K562 (cell line): Measurements from ENCODE around the gene SRC.

Experiments used
- CTBP1 ChIP-seq: fragments of 450-650 bp; IDR thresholded peaks from 2 replicates; pipeline ENCODE4 v1.6.1; 2016; ENCODE audit warnings: borderline replicate concordance
- E2F3 ChIP-seq: fragments of 250-450 bp; sonication (Bioruptor Pico); IDR thresholded peaks from 2 replicates; pipeline ENCODE4 v1.4.0; 2020; ENCODE audit warnings: mild to moderate bottlenecking
- FOXM1 ChIP-seq, 2 experiments: fragments of 450-650 bp in 1 of 2; sonication (generic) in 1 of 2; formaldehyde crosslinking in 1 of 2; IDR thresholded peaks; 2 replicates each; pipeline versions ENCODE4 v1.6.1 to v1.9.0; 2017 to 2022; ENCODE audit warnings: low read depth in 2 of 2, mild to moderate bottlenecking in 2 of 2, missing genetic modification reagents in 1 of 2, moderate library complexity in 1 of 2
- POLR2A ChIP-seq: fragments of 450-650 bp; conservative IDR thresholded peaks from 2 replicates; pipeline ENCODE4 v1.6.1; 2016
- RBM14 ChIP-seq: fragments of 200-400 bp; formaldehyde crosslinking; IDR thresholded peaks from 2 replicates; pipeline ENCODE4 v1.6.1; 2018; ENCODE audit warnings: low read depth, mild to moderate bottlenecking, low read length, moderate library complexity, borderline replicate concordance; ENCODE audit not compliant: insufficient read depth
- SMARCC2 ChIP-seq: fragments of 450-650 bp; IDR thresholded peaks from 2 replicates; pipeline ENCODE4 v1.6.1; 2017; ENCODE audit warnings: antibody characterized with exemption, moderate library complexity, mild to moderate bottlenecking, low read depth
- YY1 ChIP-seq, 3 experiments: IDR thresholded peaks; 2 replicates each; pipeline ENCODE4 v1.6.1; 2011; ENCODE audit warnings: low read length in 2 of 3, mild to moderate bottlenecking in 2 of 3, moderate library complexity in 2 of 3, borderline replicate concordance in 1 of 3, control low read depth in 1 of 3, low read depth in 1 of 3; ENCODE audit not compliant: insufficient read depth in 3 of 3, insufficient replicate concordance in 2 of 3, control insufficient read depth in 1 of 3, insufficient read length in 1 of 3; ENCODE audit errors: extremely low read depth in 1 of 3
- ZNF766 ChIP-seq: fragments of 200-800 bp; sonication (Bioruptor generic); conservative IDR thresholded peaks from 2 replicates; pipeline ENCODE4 v1.6.1; 2016; ENCODE audit warnings: missing genetic modification characterization, missing compliant biosample characterization
- TF ChIP-seq, protein P1 (sequence below), 3 experiments: IDR thresholded peaks in 2 of 3; conservative IDR thresholded peaks in 1 of 3; 2 replicates each; pipeline ENCODE4 v1.5.1; 2011 to 2012; ENCODE audit warnings: low read length in 3 of 3, mild to moderate bottlenecking in 3 of 3, control low read depth in 2 of 3, improper control_type of control experiment in 1 of 3, inconsistent platforms in 1 of 3, low read depth in 1 of 3, mixed read lengths in 1 of 3, moderate library complexity in 1 of 3; ENCODE audit not compliant: insufficient read depth in 2 of 3
- TF ChIP-seq, protein P2 (sequence below): sonication (generic); formaldehyde crosslinking; IDR thresholded peaks from 2 replicates; pipeline ENCODE4 v1.9.0; 2022; ENCODE audit warnings: mild to moderate bottlenecking, missing genetic modification reagents

DNA sequence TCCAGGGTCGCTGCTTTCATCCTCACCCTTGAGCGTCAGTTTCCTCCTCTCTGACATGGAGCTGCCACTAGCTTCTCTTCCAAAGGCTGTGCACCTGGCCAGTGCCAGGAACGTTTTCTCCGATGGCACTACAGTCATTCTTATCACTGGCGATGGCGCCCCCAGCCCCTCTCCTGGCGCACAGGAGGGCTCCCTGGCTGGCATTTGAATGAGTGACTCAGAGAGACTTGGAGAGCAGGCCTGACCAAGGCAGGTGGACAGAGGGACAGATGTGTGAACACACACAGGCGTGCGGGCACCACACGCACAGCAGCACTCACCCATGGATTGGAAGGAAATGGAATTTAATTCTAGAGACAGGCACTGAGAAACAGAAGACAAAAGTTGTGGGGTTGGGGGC is 77.6 kb downstream of the SRC start:
- no peak for TF ChIP-seq POLR2A
- TF ChIP-seq RBM14, result no peak
- no peak for TF ChIP-seq SMARCC2
- TF ChIP-seq YY1 (IDR thresholded peaks at IDR 0.05; ENCODE audit: borderline replicate concordance in 1 of 3, control insufficient read depth in 1 of 3, extremely low read depth in 1 of 3, insufficient read depth in 3 of 3, insufficient read length in 1 of 3, insufficient replicate concordance in 2 of 3, low read depth in 1 of 3, low read length in 2 of 3), result no peak
- TF ChIP-seq ZNF766 (CRISPR knock-in tag), result no peak
- TF ChIP-seq, protein P1, sequence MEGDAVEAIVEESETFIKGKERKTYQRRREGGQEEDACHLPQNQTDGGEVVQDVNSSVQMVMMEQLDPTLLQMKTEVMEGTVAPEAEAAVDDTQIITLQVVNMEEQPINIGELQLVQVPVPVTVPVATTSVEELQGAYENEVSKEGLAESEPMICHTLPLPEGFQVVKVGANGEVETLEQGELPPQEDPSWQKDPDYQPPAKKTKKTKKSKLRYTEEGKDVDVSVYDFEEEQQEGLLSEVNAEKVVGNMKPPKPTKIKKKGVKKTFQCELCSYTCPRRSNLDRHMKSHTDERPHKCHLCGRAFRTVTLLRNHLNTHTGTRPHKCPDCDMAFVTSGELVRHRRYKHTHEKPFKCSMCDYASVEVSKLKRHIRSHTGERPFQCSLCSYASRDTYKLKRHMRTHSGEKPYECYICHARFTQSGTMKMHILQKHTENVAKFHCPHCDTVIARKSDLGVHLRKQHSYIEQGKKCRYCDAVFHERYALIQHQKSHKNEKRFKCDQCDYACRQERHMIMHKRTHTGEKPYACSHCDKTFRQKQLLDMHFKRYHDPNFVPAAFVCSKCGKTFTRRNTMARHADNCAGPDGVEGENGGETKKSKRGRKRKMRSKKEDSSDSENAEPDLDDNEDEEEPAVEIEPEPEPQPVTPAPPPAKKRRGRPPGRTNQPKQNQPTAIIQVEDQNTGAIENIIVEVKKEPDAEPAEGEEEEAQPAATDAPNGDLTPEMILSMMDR (IDR thresholded peaks at IDR 0.05 in 2 of 3, conservative IDR thresholded peaks at IDR 0.05 in 1 of 3; ENCODE audit: insufficient read depth in 2 of 3, low read depth in 1 of 3, low read length in 3 of 3), result no peak
- no peak for TF ChIP-seq CTBP1
- TF ChIP-seq, protein P2, sequence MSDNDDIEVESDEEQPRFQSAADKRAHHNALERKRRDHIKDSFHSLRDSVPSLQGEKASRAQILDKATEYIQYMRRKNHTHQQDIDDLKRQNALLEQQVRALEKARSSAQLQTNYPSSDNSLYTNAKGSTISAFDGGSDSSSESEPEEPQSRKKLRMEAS, result no peak
- TF ChIP-seq FOXM1 (IDR thresholded peaks at IDR 0.05; ENCODE audit: low read depth), result no peak
- no peak for TF ChIP-seq FOXM1 (CRISPR knock-in tag; IDR thresholded peaks at IDR 0.05; ENCODE audit: low read depth)
- no peak for TF ChIP-seq E2F3 (CRISPR knock-in tag)
